Embryonic facial prominence (tissue), 1 donor: ENCODE measurements around the gene PNRC2.
A peak's percentile ranks its signal among the peaks of the same experiment; 100 is the strongest.
"Not testable (repeated sequence)": the region's sequence is repeated elsewhere in the genome, so short reads cannot be mapped to it uniquely, and the experiment has no call there.

Source experiments
- DNase-seq: peaks from one replicate; pipeline ENCODE4 v3.0.0-alpha.2; 2016; ENCODE audit errors: extremely low spot score

Gene PNRC2

GRCh38 chr1:23953020-23953419 is 6.6 kb upstream of the PNRC2 start:
- peak; percentile 4 for DNase-seq

DNA sequence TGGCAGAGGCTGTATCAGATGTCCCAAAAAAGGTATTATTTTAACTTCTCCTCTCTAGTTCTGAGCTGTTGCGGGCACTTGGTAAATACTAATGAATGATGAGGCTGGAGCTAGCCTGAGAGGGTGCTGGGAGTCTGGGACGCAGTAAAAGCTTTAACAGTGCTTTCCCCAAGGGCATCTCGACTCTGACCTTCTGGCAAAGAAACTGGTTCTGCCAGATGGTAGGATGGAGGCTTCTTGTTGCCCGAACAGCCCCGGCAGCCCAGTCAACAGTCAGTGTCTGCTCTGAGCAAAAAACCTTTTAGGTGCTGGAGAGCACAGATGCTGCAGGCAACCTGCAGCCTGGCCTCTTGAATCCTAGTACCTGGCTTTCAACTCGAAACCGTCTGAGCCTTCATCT is 2.5 kb upstream of the PNRC2 start:
- DNase-seq = peak; percentile 6

DNA sequence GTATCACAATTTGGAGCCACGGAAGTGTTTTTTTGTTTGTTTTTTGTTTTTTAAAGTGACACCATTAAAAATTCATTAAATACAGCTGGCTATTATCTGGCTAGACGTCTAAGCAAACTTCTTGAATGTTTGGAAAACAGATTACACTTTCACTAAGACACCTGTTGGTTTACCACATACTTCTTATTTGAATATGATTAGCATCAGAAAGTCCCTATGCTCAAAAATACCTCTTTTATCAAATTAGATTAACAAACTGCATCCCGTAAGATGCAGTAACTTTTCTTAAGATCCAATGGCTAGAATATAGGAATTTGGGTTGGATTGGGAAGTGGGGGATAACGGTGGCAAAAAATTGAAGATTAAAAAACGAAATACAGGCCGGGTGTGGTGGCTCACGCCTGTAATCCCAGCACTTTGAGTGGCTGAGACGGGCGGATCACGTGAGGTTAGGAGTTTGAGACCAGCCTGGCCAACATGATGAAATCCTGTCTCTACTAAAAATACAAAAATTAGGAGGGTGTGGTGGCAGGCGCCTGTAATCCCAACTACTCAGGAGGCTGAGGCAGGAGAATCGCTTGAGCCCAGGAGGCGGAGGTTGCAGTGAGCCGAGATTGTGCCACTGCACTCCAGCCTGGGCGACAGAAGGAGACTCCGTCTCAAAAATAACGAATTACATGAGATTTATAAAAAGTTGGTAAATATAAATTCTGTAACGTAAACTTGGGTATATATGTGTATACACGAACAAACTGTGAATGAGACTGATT is 1.4 kb upstream of the PNRC2 start:
- DNase-seq = not testable (repeated sequence)

- peak; percentile 75 for DNase-seq
Observed at GRCh38 chr1:23958810-23959460, 693 bp upstream of the PNRC2 start.

DNA sequence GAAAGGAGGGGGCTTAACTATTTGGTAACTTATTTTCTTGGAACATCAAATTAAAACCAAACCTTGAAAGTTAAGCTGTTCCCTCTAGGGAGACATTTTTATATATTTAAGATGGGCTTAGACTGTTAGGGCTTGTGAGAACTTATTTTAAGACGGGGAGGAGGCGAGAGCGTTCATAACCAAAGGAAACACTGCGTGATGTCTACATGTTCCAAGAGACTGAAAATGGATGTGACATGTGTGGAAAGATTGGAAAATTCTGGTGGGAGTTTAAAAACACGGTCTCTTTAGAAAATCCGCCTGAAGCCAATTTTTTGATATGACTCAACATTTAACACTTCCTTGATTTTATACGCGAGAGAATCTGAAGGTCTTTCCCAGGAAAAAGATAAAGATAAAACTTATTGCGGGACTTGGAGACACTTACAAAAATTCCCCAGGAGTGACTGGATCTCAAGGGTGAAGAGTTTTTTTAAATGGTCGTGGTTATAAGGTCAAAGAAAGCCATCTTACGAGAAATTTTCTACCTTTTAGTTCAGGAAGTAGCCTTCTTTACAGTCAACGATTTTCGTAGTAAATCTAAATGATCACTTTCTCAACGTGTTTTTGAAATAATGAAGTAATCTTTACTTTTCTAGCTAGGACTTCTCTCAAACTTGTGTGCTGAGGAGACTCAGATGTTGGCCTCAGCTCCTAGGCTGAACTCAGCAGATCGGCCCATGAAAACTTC is 828 bp downstream of the PNRC2 start:
- DNase-seq = peak; percentile 37

DNA sequence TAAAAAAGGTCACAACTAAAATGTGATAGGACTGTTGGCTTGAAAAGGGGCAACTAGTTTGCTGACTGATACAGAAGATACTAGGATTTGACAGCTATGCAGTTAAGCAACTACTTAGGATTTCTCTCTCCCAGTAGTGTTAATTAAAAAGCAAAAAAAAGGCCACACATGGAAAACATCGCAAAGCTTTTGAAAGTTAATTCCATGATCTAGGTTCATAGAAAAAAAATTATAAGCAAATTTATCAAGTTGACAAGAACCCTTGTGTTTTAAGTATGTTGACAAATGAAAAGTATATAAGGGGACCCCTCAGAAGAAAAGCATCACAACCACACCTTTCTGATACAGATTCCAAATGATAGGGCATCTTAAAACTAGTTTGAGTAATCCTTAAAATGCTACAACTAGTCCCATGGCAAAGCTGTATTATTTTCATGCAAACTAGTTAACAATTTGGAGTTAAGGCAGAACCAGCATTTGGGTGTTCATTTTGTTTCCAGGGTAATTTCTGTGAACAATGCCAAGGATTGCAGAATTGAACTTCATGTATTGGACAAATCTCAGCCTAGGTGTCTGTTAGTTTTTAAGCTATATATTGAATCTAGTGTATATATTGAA is 4.1 kb downstream of the PNRC2 start:
- DNase-seq = no peak

DNA sequence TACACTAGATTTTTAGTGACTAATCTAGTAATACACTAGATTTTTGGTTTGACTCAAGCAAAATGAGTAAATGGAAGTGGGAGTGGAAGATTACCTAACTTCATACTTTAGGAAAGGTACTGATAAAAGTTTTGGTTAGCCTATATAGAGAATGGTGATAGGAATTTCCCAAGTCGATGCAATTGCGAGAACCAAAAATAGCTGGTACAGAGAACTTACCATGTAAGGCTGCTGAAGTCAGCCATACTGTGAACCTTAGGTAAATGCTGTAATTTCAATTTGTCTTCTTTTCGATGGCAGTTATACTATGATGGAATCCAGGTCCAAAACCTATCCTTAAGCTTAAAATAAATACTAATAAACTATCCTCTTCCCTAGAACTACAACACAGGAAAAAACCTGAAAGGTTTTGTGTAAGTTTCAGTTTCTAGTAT is 4.6 kb downstream of the PNRC2 start:
- DNase-seq = peak; percentile 0

- peak; percentile 2 for DNase-seq
Observed at GRCh38 chr1:23964790-23965740, 5.4 kb downstream of the PNRC2 start.

GRCh38 chr1:23966973-23967493 is 7.4 kb downstream of the PNRC2 start:
- peak; percentile 4 for DNase-seq

GRCh38 chr1:23967871-23968270 is 8.2 kb downstream of the PNRC2 start:
- DNase-seq = no peak

- no peak for DNase-seq
Observed at GRCh38 chr1:23977187-23977853, 17.7 kb downstream of the PNRC2 start.

- no peak for DNase-seq
Observed at GRCh38 chr1:23977854-23978191, 18.2 kb downstream of the PNRC2 start.

- DNase-seq = no peak
Observed at GRCh38 chr1:23978805-23979204, 19.2 kb downstream of the PNRC2 start.

DNA sequence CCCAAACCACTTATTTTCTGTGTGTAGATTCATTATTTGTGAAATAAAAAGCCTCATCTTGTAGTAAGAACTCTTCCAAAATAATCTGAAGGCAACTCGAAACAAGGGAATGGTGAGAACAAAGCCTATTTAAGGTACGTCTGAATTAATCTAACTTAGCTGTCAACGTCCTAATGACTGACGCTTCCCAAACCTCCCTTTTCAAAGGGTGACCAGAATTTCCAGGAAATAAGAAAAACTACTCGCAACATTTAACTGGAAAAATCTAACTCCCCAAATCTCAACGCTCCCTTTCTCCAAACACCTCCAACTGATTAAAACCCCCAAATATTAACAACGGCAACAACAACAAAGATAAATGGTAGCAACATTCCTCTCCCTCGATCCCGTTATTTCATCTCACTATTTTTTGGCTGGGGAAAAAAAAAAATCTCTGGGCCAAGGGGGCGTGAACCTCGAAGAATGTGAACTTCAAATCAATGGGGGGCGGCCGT is 19.8 kb downstream of the PNRC2 start:
- DNase-seq = no peak

DNA sequence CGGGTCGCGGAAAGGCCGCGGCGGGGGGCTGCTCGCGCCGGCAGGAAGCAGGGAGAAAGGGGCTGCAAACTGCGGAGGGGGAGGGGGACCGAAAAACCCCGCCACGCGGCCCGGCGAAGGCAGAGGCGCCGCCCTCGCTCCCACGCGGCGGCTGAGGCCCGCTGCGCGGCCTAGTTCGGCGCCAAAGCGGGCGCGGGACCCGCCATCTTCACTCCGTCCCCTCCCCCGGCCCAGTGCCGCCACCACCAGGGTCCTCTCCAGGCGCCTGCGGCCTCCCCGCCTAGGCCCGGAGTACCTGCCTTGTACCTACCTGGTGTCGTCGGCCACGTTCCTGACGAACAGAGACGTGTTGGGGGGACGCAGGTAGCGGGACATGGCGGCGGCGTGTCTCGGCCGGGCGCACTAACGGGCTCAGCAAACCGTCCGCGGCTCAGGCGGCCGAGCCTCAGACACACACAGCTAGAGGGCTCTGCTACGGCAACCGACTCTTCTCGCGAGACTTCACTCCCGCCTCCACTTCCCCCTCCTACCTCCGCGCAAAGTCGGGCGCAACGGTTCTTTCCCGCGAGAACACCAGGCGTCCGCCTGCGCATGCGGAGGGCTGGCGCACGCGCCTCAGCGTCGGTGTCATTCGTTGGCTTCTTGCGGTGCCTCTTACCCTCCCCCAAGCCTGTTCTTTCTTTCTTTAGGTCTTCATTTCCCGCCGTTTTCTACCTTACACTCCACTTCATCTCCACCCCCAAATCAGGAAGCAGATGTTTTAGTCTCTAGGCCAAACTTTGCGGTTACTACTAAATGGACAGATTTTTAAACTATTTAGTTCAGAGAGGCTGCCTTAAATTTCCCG is 20.5 kb downstream of the PNRC2 start, which contains the start of gene SRSF10:
TSS of gene SRSF10 (minus strand) at position 447 of the 847 bp plus-strand sequence. CDS start at position 375, 72 bp downstream.
- DNase-seq = peak; percentile 99

GRCh38 chr1:23980728-23981070 is 21.1 kb downstream of the PNRC2 start:
- no peak for DNase-seq

- no peak for DNase-seq
Observed at GRCh38 chr1:23984417-23985186, 25.0 kb downstream of the PNRC2 start.

- DNase-seq = not testable (repeated sequence)
Observed at GRCh38 chr1:23987038-23987437, 27.4 kb downstream of the PNRC2 start.
